Trophoblast cell (in vitro differentiated cells and primary cell): ENCODE results near the gene SCARF2.
"Not testable (repeated sequence)": the region's sequence is repeated elsewhere in the genome, so short reads cannot be mapped to it uniquely, and the experiment has no call there.

ENCODE experiments used
- DNase-seq, 2 donors: peaks; one replicate each; pipeline ENCODE4 v3.0.0-alpha.2; 2016
- H2AFZ ChIP-seq: 2 replicates; pipeline ENCODE4 v1.6.1; 2013; ENCODE audit warnings: low read length, moderate library complexity, mild to moderate bottlenecking; ENCODE audit not compliant: insufficient read depth, poor library complexity
- H2AK5ac ChIP-seq: 2 replicates; pipeline ENCODE4 v1.6.1; 2013; ENCODE audit warnings: mild to moderate bottlenecking, low read length
- H2BK120ac ChIP-seq: 2 replicates; pipeline ENCODE4 v1.6.1; 2013; ENCODE audit warnings: low read length, mild to moderate bottlenecking, moderate library complexity; ENCODE audit not compliant: insufficient read depth, poor library complexity
- H2BK12ac ChIP-seq: 2 replicates; pipeline ENCODE4 v1.6.1; 2013; ENCODE audit warnings: mild to moderate bottlenecking, low read length, moderate library complexity
- H2BK5ac ChIP-seq: 2 replicates; pipeline ENCODE4 v1.6.1; 2013; ENCODE audit warnings: low read length, low read depth, moderate library complexity, mild to moderate bottlenecking; ENCODE audit not compliant: poor library complexity
- H3K14ac ChIP-seq: 2 replicates; pipeline ENCODE4 v1.6.1; 2013; ENCODE audit warnings: mild to moderate bottlenecking, low read length
- H3K18ac ChIP-seq: 2 replicates; pipeline ENCODE4 v1.6.1; 2013; ENCODE audit warnings: mild to moderate bottlenecking, low read length
- H3K23ac ChIP-seq: 2 replicates; pipeline ENCODE4 v1.6.1; 2013; ENCODE audit warnings: low read length
- H3K27ac ChIP-seq: 2 replicates; pipeline ENCODE4 v1.5.1; 2013; ENCODE audit warnings: low read depth, mild to moderate bottlenecking, inconsistent platforms, low read length, moderate library complexity
- H3K27me3 ChIP-seq: 2 replicates; pipeline ENCODE4 v1.6.1; 2013; ENCODE audit warnings: inconsistent platforms, mild to moderate bottlenecking, low read length, moderate library complexity; ENCODE audit not compliant: insufficient read depth
- H3K36me3 ChIP-seq, 2 experiments: 1 replicate in 1 of 2; 2 replicates in 1 of 2; pipeline ENCODE4 v1.6.1; 2013; ENCODE audit warnings: low read length in 2 of 2, mild to moderate bottlenecking in 2 of 2, moderate library complexity in 1 of 2; ENCODE audit not compliant: insufficient read depth in 2 of 2, control insufficient read depth in 1 of 2
- H3K4ac ChIP-seq: 2 replicates; pipeline ENCODE4 v1.6.1; 2013; ENCODE audit warnings: low read depth, mild to moderate bottlenecking, low read length, moderate library complexity
- H3K4me1 ChIP-seq, 2 experiments: 1 replicate in 1 of 2; 2 replicates in 1 of 2; pipeline ENCODE4 v1.6.1; 2013; ENCODE audit warnings: low read length in 2 of 2, mild to moderate bottlenecking in 2 of 2, moderate library complexity in 1 of 2; ENCODE audit not compliant: insufficient read depth in 2 of 2, control insufficient read depth in 1 of 2
- H3K4me2 ChIP-seq: 2 replicates; pipeline ENCODE4 v1.6.1; 2013; ENCODE audit warnings: inconsistent platforms, mild to moderate bottlenecking, low read length, moderate library complexity
- H3K4me3 ChIP-seq: 2 replicates; pipeline ENCODE4 v1.5.1; 2013; ENCODE audit warnings: mild to moderate bottlenecking, low read depth, low read length, inconsistent platforms
- H3K79me1 ChIP-seq: one replicate; pipeline ENCODE4 v1.6.1; 2013; ENCODE audit warnings: low read length
- H3K79me2 ChIP-seq: 2 replicates; pipeline ENCODE4 v1.6.1; 2013; ENCODE audit warnings: low read length, mild to moderate bottlenecking; ENCODE audit not compliant: control insufficient read depth, insufficient read depth, poor library complexity
- H3K9ac ChIP-seq: 2 replicates; pipeline ENCODE4 v1.6.1; 2013; ENCODE audit warnings: mild to moderate bottlenecking, low read length
- H3K9me3 ChIP-seq: 2 replicates; pipeline ENCODE4 v1.6.1; 2013; ENCODE audit warnings: low read depth, mild to moderate bottlenecking, control low read depth, inconsistent platforms, low read length; ENCODE audit not compliant: insufficient read depth
- H4K12ac ChIP-seq: 2 replicates; pipeline ENCODE4 v1.6.1; 2013; ENCODE audit warnings: low read depth, mild to moderate bottlenecking, low read length, moderate library complexity
- H4K8ac ChIP-seq: 2 replicates; pipeline ENCODE4 v1.6.1; 2013; ENCODE audit warnings: low read depth, mild to moderate bottlenecking, low read length, moderate library complexity
- H4K91ac ChIP-seq: one replicate; pipeline ENCODE4 v1.6.1; 2013; ENCODE audit warnings: low read depth, mild to moderate bottlenecking, low read length, moderate library complexity
- WGBS: extraction: QIAGEN DNeasy Blood & Tissue Kit; methylation state at CpG from one replicate; pipeline ENCODE4 v1.1.7; 2013; ENCODE audit warnings: missing lambda C conversion rate; ENCODE audit not compliant: insufficient read length, insufficient coverage; ENCODE audit errors: extremely low coverage; 5-methylcytosine and 5-hydroxymethylcytosine counted together

Gene SCARF2

DNA sequence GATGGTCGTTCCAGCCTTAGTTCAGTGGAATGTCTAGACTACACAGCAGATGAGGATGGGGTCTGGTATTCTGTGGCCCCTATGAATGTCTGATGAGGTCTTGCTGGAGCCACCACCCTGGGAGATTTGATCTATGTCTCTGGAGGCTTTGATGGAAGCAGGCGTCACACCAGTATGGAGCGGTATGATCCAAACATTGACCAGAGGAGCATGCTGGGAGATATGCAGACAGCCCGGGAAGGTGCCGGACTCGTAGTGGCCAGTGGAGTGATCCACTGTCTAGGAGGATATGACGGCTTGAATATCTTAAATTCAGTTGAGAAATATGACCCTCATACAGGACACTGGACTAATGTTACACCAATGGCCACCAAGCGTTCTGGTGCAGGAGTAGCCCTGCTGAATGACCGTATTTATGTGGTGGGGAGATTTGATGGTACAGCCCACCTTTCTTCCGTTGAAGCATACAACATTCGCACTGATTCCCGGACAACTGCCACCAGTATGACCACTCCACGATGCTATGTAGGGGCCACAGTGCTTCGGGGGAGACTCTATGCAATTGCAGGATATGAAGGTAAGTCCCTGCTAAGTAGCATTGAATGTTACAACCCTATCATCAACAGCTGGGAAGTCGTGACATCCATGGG, 13.6 kb upstream of the SCARF2 start:
- H4K12ac ChIP-seq, H2BK5ac ChIP-seq, H2AFZ ChIP-seq, H3K79me1 ChIP-seq, H3K36me3 ChIP-seq, H3K4me2 ChIP-seq, H4K91ac ChIP-seq, H2AK5ac ChIP-seq, DNase-seq, H2BK12ac ChIP-seq, H3K27me3 ChIP-seq, H4K8ac ChIP-seq, H3K14ac ChIP-seq, H3K79me2 ChIP-seq, H3K27ac ChIP-seq, H3K9me3 ChIP-seq, H3K23ac ChIP-seq, H3K18ac ChIP-seq, H2BK120ac ChIP-seq, H3K4me3 ChIP-seq, H3K4ac ChIP-seq, H3K9ac ChIP-seq, H3K4me1 ChIP-seq: not testable (repeated sequence)
- WGBS: no CpG with 5 or more reads among the region's 15 CpGs

DNA sequence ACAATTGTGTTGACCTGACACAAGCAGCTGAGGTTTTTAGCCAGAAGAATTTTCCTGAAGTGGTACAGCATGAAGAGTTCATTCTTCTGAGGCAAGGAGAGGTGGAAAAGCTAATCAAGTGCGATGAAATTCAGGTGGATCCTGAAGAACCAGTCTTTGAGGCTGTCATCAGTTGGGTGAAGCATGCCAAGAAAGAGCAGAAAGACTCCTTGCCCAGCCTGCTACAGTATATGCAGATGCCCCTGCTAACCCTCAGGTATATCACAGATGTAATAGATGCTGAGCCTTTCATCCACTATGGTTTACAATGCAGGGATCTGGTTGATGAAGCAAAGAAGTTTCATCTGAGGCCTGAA, 12.9 kb upstream of the SCARF2 start:
- no peak overlapping the region for H3K18ac ChIP-seq
- peaks cover 8 to 14% of the 10 kb centered on the region in 2 experiments for H3K36me3 ChIP-seq
- no peak overlapping the region for H4K12ac ChIP-seq
- H3K4me1 ChIP-seq: no peaks in the 10 kb centered on the region
- H3K9ac ChIP-seq: no peak overlapping the region
- no peaks in the 10 kb centered on the region for H3K79me1 ChIP-seq
- no peak overlapping the region for H3K14ac ChIP-seq
- H3K27me3 ChIP-seq: no peaks in the 10 kb centered on the region
- H3K4ac ChIP-seq: no peak overlapping the region
- no peak overlapping the region for H2AK5ac ChIP-seq
- H2AFZ ChIP-seq: no peak overlapping the region
- no peak overlapping the region for H2BK120ac ChIP-seq
- no peak overlapping the region for H2BK12ac ChIP-seq
- H4K8ac ChIP-seq: no peak overlapping the region
- no peak overlapping the region for H3K23ac ChIP-seq
- no peak for DNase-seq
- no peaks in the 10 kb centered on the region for H3K79me2 ChIP-seq
- no peak overlapping the region for H2BK5ac ChIP-seq
- no peaks in the 10 kb centered on the region for H3K9me3 ChIP-seq
- H3K4me3 ChIP-seq: no peak overlapping the region
- WGBS: no CpG with 5 or more reads among the region's 1 CpG
- H3K4me2 ChIP-seq: no peak overlapping the region
- no peak overlapping the region for H4K91ac ChIP-seq
- H3K27ac ChIP-seq: no peak overlapping the region

DNA sequence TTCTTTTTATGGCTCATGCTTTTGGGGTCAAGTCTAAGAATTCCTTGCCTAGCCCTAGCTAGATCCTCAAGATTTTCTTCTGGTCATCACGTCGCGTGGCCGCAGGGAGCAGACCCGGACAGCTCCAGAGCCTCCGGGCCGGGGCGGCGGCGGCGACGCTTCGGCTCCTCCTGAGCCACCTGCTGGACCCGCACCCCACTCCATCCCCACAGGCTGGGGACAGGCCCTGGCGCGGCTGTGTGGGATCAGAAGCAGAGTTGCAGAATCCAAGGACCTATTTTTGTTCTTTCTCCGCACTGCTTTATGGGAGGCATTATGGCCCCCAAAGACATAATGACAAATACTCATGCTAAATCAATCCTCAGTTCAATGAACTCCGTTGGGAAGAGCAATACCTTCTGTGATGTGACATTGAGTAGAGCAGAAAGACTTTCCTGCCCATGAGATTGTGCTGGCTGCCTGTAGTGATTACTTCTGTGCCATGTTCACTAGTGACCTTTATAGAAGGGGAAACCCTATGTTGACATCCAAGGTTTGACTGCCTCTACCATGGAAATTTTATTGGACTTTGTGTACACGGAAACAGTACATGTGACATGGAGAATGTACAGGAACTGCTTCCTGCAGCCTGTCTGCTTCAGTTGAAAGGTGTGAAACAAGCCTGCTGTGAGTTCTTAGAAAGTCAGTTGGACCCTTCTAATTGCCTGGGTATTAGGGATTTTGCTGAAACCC, 12.4 kb upstream of the SCARF2 start:
- Histone ChIP-seq H2AFZ (no peak overlapping the region), H3K27ac (no peak overlapping the region), H3K36me3 (peaks cover 8 to 16% of the 10 kb centered on the region in 2 experiments), H3K4ac (no peak overlapping the region), H3K4me1 (no peaks in the 10 kb centered on the region), H3K4me3 (no peak overlapping the region), H3K9me3 (no peaks in the 10 kb centered on the region), H3K23ac (no peak overlapping the region), H2BK12ac (no peak overlapping the region), H4K8ac (no peak overlapping the region), H2AK5ac (no peak overlapping the region), H3K4me2 (no peak overlapping the region), H4K12ac (no peak overlapping the region), H4K91ac (no peak overlapping the region), H3K79me1 (no peaks in the 10 kb centered on the region), H3K79me2 (no peaks in the 10 kb centered on the region), H3K14ac (no peak overlapping the region), H3K18ac (no peak overlapping the region), H2BK5ac (no peak overlapping the region), H2BK120ac (no peak overlapping the region), H3K27me3 (no peaks in the 10 kb centered on the region), H3K9ac (no peak overlapping the region)
- no peak for DNase-seq
- WGBS: no CpG with 5 or more reads among the region's 19 CpGs

DNA sequence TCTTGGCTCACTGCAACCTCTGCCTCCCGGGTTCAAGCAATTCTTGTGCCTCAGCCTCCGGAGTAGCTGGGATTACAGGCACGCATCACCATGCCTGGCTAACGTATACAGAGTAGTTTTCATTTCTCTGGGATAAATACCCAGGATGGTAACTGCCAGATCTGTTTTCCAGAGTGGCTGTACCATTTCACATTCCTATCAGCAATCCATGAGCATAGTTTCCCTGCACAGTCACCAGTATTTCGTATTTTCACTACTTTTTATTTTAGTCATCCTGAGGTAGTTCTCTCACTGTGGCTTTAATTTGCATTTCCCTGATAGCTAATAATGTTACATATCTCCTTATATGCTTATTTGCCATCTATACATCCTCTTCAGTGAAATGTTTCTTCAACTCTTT, 11.0 kb upstream of the SCARF2 start:
- Histone ChIP-seq H3K27ac (no peak overlapping the region), H2BK5ac (no peak overlapping the region), H4K91ac (no peak overlapping the region), H3K14ac (no peak overlapping the region), H3K4me2 (no peak overlapping the region), H2AFZ (no peak overlapping the region), H3K4ac (no peak overlapping the region), H4K12ac (no peak overlapping the region), H2BK120ac (no peak overlapping the region), H3K27me3 (no peaks in the 10 kb centered on the region), H2BK12ac (no peak overlapping the region), H4K8ac (no peak overlapping the region), H2AK5ac (no peak overlapping the region), H3K9ac (no peak overlapping the region), H3K23ac (no peak overlapping the region), H3K79me2 (no peaks in the 10 kb centered on the region), H3K36me3 (peaks cover 12 to 16% of the 10 kb centered on the region in 2 experiments), H3K9me3 (no peaks in the 10 kb centered on the region), H3K18ac (no peak overlapping the region), H3K4me3 (no peak overlapping the region), H3K4me1 (no peaks in the 10 kb centered on the region), H3K79me1 (no peaks in the 10 kb centered on the region)
- DNase-seq: peak; percentile 31 to 74
- no CpG with 5 or more reads among the region's 5 CpGs for WGBS
